AG04450 (cell line): ENCODE results near the gene C10orf143. TPM values are rescaled to one million over a fixed set of nuclear protein-coding genes. Genes with fewer than 3 reads are reported as not detected.

Source experiments
- CTCF ChIA-PET: fragments of 300-600, 350-600 bp; formaldehyde crosslinking; extraction: SDS; loops from one replicate; lab custom pipeline; 2022; ENCODE audit warnings: antibody characterized with exemption, inconsistent platforms; lab: Charles Lee
- POLR2A ChIA-PET: fragments of 350-600 bp; formaldehyde crosslinking; extraction: SDS; loops from one replicate; lab custom pipeline; 2021; ENCODE audit warnings: antibody characterized with exemption, inconsistent platforms; lab: Yijun Ruan, JAX
- DNase-seq: peaks from one replicate; pipeline ENCODE4 v3.0.0-alpha.2; 2011; ENCODE audit warnings: low read depth, low spot score
- H3K27ac ChIP-seq: one replicate; pipeline ENCODE4 v1.5.1; 2012; ENCODE audit warnings: low read depth, low read length, control low read depth
- H3K27me3 ChIP-seq: one replicate; pipeline ENCODE4 v1.6.0; 2012; ENCODE audit warnings: low read length; ENCODE audit not compliant: control insufficient read depth, insufficient read depth
- H3K4me3 ChIP-seq: 2 replicates; pipeline ENCODE4 v1.5.1; 2011; ENCODE audit warnings: mild to moderate bottlenecking, low read depth, low read length, control low read depth
- H3K9me3 ChIP-seq: 2 replicates; pipeline ENCODE4 v1.5.1; 2012; ENCODE audit warnings: low read length; ENCODE audit not compliant: control insufficient read depth, insufficient read depth
- polyA plus RNA-seq: library from polyadenylated mRNA; depleted of rRNA; stranded (reverse); fragments of >200 nt; gene quantifications from 2 replicates; pipeline ENCODE4 v1.2.3, GENCODE V29; 2011
- TF ChIP-seq, protein P1 (sequence below): IDR thresholded peaks from 2 replicates; pipeline ENCODE4 v1.5.1; 2011; ENCODE audit warnings: low read depth, low read length, control low read depth, inconsistent platforms

C10orf143 gene
- polyA plus RNA-seq, 1 experiment, result 1.9 TPM

DNA sequence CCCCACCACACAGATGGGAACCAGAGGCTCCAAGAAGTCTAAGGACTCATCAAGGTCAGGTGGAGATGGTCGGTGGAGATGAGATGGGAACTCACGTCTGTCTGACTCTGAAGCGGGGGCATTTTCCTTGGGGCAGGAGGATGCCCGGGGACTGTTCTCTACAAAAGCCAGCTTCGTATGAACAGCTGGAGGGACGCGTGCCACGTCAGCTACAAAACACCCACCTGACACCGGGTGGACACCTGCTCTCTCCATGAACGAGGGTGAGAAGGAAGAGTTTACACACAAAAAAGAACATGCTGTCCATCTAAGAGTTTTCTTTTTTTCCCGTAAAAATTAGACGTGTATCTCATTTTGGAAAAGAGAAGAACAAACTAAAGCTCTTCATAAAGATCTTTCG lies 47.7 kb downstream of the C10orf143 start:
- H3K4me3 ChIP-seq, result no peak overlapping the region
- no peak for DNase-seq
- H3K9me3 ChIP-seq, result peaks cover 2% of the 10 kb centered on the region; the same call in 1 of the 2 replicates
- CTCF ChIA-PET, result no interaction called here
- POLR2A ChIA-PET, result no interaction called here
- no peak overlapping the region for H3K27ac ChIP-seq
- H3K27me3 ChIP-seq, result no peaks in the 10 kb centered on the region
- TF ChIP-seq, protein P1, sequence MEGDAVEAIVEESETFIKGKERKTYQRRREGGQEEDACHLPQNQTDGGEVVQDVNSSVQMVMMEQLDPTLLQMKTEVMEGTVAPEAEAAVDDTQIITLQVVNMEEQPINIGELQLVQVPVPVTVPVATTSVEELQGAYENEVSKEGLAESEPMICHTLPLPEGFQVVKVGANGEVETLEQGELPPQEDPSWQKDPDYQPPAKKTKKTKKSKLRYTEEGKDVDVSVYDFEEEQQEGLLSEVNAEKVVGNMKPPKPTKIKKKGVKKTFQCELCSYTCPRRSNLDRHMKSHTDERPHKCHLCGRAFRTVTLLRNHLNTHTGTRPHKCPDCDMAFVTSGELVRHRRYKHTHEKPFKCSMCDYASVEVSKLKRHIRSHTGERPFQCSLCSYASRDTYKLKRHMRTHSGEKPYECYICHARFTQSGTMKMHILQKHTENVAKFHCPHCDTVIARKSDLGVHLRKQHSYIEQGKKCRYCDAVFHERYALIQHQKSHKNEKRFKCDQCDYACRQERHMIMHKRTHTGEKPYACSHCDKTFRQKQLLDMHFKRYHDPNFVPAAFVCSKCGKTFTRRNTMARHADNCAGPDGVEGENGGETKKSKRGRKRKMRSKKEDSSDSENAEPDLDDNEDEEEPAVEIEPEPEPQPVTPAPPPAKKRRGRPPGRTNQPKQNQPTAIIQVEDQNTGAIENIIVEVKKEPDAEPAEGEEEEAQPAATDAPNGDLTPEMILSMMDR, result no peak

DNA sequence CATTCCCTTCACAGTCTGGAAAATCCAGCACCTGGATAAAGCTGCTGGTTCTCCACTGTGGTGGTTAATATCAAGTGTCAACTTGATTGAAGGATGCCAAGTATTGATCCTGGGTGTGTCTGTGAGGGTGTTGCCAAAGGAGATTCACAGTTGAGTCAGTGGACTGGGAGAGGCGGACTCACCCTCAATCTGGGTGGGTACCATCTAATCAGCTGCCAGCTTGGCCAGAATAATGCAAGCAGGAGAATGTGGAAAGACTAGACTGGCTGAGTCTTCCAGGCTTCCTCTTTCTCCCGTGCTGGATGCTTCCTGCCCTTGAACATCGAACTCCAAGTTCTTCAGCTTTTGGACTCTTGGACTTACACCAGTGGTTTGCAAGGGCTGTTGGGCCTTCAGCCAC lies 48.4 kb downstream of the C10orf143 start:
- Histone ChIP-seq H3K4me3 (no peak overlapping the region), H3K27ac (no peak overlapping the region), H3K27me3 (no peaks in the 10 kb centered on the region), H3K9me3 (peaks cover 2% of the 10 kb centered on the region; the same call in 1 of the 2 replicates)
- ChIA-PET POLR2A (no interaction called here), CTCF (no interaction called here)
- DNase-seq, result no peak
- TF ChIP-seq, protein P1, result no peak

DNA sequence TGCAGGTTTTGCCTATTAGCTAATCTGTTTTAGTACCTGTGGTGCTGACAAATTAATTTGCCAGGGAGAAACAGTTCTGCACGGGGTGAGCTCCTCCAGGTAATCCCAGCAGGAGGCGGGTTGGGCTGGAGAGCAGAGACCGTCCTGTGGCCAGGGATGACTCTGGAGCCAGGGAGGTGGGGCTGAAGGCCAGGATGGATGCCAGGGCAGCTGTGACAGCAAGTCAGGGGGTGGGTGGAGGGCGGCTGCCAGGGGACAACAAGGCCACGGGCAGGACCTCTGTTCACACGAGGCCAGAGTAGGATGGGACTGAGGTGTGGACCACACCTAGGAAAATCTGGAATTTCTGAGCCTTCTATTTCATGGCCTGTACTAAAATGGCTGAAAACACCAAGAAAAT lies 48.9 kb downstream of the C10orf143 start:
- ChIA-PET POLR2A (no interaction called here), CTCF (no interaction called here)

DNA sequence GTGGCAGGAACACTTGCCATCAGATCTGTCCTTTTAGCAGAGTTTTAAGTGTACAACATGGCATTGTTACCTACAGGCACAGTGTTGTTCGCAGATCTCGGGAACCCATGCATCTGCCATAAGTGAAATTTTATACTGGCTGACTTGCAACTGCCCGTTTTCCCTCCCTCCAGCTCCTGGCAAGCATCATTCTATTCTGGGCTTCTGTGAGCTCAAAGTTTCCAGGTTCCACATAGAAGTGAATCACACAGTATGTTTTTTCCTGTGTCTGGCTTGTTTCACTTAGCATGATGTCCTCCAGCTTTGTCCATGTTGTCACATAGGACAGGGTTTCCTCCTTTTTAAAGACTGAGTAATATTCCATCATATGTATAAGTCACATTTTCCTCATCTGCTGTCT lies 56.6 kb downstream of the C10orf143 start:
- POLR2A ChIA-PET, result no interaction called here
- no peak for DNase-seq
- no peak overlapping the region for H3K27ac ChIP-seq
- H3K4me3 ChIP-seq, result no peak overlapping the region
- CTCF ChIA-PET, result no interaction called here
- H3K27me3 ChIP-seq, result no peaks in the 10 kb centered on the region
- H3K9me3 ChIP-seq, result peaks cover 15% of the 10 kb centered on the region
- TF ChIP-seq, protein P1, result no peak

More for the DNA sequence above, 48.9 kb downstream of the C10orf143 start:
- no peak for DNase-seq
- Histone ChIP-seq H3K9me3 (peaks cover 2% of the 10 kb centered on the region; the same call in 1 of the 2 replicates), H3K4me3 (no peak overlapping the region), H3K27ac (no peak overlapping the region), H3K27me3 (no peaks in the 10 kb centered on the region)
- TF ChIP-seq, protein P1, result no peak

DNA sequence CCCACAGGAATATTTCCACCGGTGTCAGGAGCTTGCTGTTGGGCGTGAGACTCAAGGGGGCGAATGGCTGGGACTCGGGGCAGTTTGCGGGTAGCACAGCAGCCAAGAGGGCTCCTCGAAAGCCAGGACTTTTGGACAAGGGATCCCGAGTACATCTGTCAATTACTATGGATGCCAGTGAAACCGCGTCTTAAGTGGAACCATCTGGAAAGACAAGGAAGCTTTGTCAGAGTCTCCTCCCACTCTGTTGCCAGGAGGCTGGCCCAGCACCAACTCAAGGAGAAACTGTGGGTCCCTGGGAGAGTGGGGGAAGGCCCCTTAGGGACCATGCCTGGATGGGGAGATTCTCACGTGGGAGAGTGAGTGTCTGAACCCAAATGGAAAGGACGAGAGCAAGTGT lies 57.1 kb downstream of the C10orf143 start:
- Histone ChIP-seq H3K27me3 (no peaks in the 10 kb centered on the region), H3K27ac (no peak overlapping the region), H3K9me3 (peaks cover 16% of the 10 kb centered on the region), H3K4me3 (no peak overlapping the region)
- ChIA-PET CTCF (no interaction called here), POLR2A (no interaction called here)
- no peak for DNase-seq
- TF ChIP-seq, protein P1, result no peak
